Natural killer cell (primary cell): Measurements from ENCODE around the gene TMEM43. TPM values are rescaled to one million over a fixed set of nuclear protein-coding genes. Genes with fewer than 3 reads are reported as not detected.

ENCODE experiments used
- ATAC-seq, 3 donors: fragments of 150-1000 bp in 2 of 3; fragments of 200-7000 bp in 1 of 3; cut with Tn5 transposase; 1 replicate in 1 of 3; 2 replicates in 2 of 3; pipeline ENCODE4 v1.10.0; 2021; ENCODE audit warnings: mild to moderate bottlenecking in 2 of 3, moderate library complexity in 2 of 3
- DNase-seq, 2 donors: peaks; one replicate each; pipeline versions ENCODE4 v3.0.0 to v3.0.0-alpha.2; 2013 to 2021; ENCODE audit warnings: mixed read lengths in 1 of 2
- H3K27ac ChIP-seq: one replicate; pipeline ENCODE4 v1.5.1; 2013; ENCODE audit warnings: mild to moderate bottlenecking, low read length
- H3K27me3 ChIP-seq: one replicate; pipeline ENCODE4 v1.6.1; 2013; ENCODE audit warnings: low read length; ENCODE audit not compliant: control insufficient read depth, insufficient read depth
- H3K36me3 ChIP-seq: one replicate; pipeline ENCODE4 v1.6.1; 2013; ENCODE audit warnings: low read length; ENCODE audit not compliant: control insufficient read depth, insufficient read depth
- H3K4me1 ChIP-seq: one replicate; pipeline ENCODE4 v1.6.1; 2013; ENCODE audit warnings: low read length; ENCODE audit not compliant: control insufficient read depth, insufficient read depth
- H3K4me3 ChIP-seq: one replicate; pipeline ENCODE4 v1.5.1; 2013; ENCODE audit warnings: low read length
- H3K9me3 ChIP-seq: one replicate; pipeline ENCODE4 v1.6.1; 2013; ENCODE audit warnings: low read length; ENCODE audit not compliant: control insufficient read depth, insufficient read depth
- H3K27ac Mint-ChIP-seq, 2 donors: one replicate each; pipeline ENCODE4 v1.8.0; 2022; ENCODE audit warnings: mild to moderate bottlenecking in 2 of 2, mixed read lengths in 2 of 2, moderate library complexity in 1 of 2
- H3K27me3 Mint-ChIP-seq, 2 donors: one replicate each; pipeline ENCODE4 v1.8.0; 2022; ENCODE audit warnings: low read depth in 2 of 2, mixed read lengths in 2 of 2
- H3K36me3 Mint-ChIP-seq: one replicate; pipeline ENCODE4 v1.8.0; 2022; ENCODE audit warnings: mixed read lengths
- H3K4me1 Mint-ChIP-seq, 2 donors: one replicate each; pipeline ENCODE4 v1.8.0; 2022; ENCODE audit warnings: mixed read lengths in 2 of 2
- H3K4me3 Mint-ChIP-seq: one replicate; pipeline ENCODE4 v1.8.0; 2022; ENCODE audit warnings: mild to moderate bottlenecking, moderate library complexity, mixed read lengths
- H3K9me3 Mint-ChIP-seq, 2 donors: one replicate each; pipeline ENCODE4 v1.8.0; 2022; ENCODE audit warnings: mixed read lengths in 2 of 2
- WGBS: methylation state at CpG from one replicate; pipeline ENCODE4 v1.1.7; 2013; ENCODE audit warnings: missing lambda C conversion rate; ENCODE audit not compliant: insufficient coverage; 5-methylcytosine and 5-hydroxymethylcytosine counted together
- intact Hi-C: fragments of 100-400 bp; cut with micrococcal nuclease; formaldehyde crosslinking; loops from one replicate; pipeline ENCODE4 v1.14.2; 2022
- total RNA-seq, 4 donors: library from RNA; stranded (reverse); fragments of 120-200 nt in 1 of 4; gene quantifications; one replicate each; pipeline versions ENCODE4 v1.2.3 to v1.2.4, GENCODE V29; 2013 to 2022
- TF ChIP-seq, protein P1 (sequence below): fragments of 200-600 bp; IDR thresholded peaks from one replicate; pipeline ENCODE4 v1.8.0; 2022; ENCODE audit warnings: antibody characterized with exemption

The TMEM43 gene
- total RNA-seq, 3 donors from 2014 or later (not counting 1 experiment from before 2014, with no cell fraction given) = 49.5 to 61.1 (median 54.1) TPM

DNA sequence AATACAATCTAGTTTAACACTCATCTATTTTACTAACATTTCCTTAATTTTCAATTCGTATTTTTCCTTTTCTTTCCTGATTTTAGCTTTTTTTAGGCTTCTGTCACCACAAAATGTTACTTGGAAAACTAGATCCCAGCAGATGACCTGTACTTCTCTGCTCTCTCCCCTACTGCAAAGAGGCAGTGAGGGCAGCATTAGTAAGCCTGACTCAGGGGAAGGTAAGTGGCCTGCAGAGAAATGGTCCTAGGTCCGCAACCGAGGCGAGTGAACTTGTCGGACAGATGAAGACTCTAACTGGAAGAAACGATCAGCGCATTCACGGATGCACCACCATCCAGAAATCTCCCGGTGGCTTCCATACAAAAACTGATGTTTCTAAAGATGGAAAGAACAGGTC, 20.4 kb downstream of the TMEM43 start:
- DNase-seq = peak in 1 of 2 donors; percentile 34
- Mint-ChIP-seq H3K27ac (peak overlapping the region; percentile 95 to 100), H3K36me3 (no peaks in the 10 kb centered on the region), H3K27me3 (no peaks in the 10 kb centered on the region), H3K9me3 (no peaks in the 10 kb centered on the region), H3K4me1 (peaks cover 47 to 57% of the 10 kb centered on the region in 2 donors), H3K4me3 (peak overlapping the region; percentile 84)
- TF ChIP-seq, protein P1, sequence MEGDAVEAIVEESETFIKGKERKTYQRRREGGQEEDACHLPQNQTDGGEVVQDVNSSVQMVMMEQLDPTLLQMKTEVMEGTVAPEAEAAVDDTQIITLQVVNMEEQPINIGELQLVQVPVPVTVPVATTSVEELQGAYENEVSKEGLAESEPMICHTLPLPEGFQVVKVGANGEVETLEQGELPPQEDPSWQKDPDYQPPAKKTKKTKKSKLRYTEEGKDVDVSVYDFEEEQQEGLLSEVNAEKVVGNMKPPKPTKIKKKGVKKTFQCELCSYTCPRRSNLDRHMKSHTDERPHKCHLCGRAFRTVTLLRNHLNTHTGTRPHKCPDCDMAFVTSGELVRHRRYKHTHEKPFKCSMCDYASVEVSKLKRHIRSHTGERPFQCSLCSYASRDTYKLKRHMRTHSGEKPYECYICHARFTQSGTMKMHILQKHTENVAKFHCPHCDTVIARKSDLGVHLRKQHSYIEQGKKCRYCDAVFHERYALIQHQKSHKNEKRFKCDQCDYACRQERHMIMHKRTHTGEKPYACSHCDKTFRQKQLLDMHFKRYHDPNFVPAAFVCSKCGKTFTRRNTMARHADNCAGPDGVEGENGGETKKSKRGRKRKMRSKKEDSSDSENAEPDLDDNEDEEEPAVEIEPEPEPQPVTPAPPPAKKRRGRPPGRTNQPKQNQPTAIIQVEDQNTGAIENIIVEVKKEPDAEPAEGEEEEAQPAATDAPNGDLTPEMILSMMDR = no peak
- Histone ChIP-seq H3K9me3 (no peaks in the 10 kb centered on the region), H3K4me3 (no peak overlapping the region), H3K27ac (peak overlapping the region; percentile 97), H3K36me3 (peaks cover 32% of the 10 kb centered on the region), H3K27me3 (no peaks in the 10 kb centered on the region), H3K4me1 (peaks cover 52% of the 10 kb centered on the region)
- no peak for ATAC-seq
- intact Hi-C loops = loop anchor here (2.0 to 10.0 kb wide), 3 partner anchors 248 to 1650 kb away; partner anchors contain the start of genes ANKRD28 and RBSN
- 95% methylated on average over 9 of the region's 9 CpGs for WGBS

DNA sequence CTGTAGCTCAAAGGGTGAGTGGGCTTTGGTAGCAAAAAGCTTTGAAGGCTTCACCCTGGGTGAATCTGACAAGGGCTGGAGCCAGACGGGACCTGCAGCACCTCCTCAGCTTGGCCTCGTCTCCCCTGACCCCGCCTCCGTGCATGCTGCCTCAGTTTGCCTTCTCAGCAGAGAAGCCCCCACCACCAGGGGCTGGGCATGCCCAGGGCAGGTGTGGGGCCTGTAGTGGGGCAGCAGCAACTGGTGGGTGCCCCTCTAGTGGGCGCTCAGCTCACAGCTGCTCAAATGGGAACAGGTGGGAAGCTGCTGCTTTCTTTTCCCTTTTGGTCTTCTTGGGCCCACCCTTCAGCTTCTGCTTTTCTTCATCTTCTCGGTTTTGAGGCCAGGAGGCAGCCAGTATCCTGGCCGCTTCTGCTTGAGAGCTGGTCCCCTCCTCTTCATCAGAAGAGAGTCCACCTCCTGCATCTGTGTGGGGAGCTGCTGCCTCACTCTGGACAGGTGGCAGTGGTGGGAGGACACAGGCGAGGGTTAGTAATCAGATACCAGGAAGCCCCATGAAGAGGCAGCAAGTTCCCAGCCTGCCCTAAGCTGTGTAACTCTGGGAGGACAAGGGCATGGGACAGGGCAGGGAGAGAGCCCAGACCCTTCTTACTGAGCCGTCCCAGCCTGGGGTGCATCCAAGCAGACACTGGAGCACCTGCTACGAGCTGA, 21.0 kb downstream of the TMEM43 start:
- TF ChIP-seq, protein P1 = no peak
- Histone ChIP-seq H3K4me3 (no peak overlapping the region), H3K36me3 (peaks cover 33% of the 10 kb centered on the region), H3K27me3 (no peaks in the 10 kb centered on the region), H3K4me1 (peaks cover 47% of the 10 kb centered on the region), H3K9me3 (no peaks in the 10 kb centered on the region), H3K27ac (peak overlapping the region; percentile 97)
- intact Hi-C loops = loop anchor here (2.0 to 10.0 kb wide), 3 partner anchors 249 to 1649 kb away; partner anchors contain the start of genes ANKRD28 and RBSN
- no peaks in the 10 kb centered on the region for H3K36me3 Mint-ChIP-seq
- ATAC-seq (no peak), DNase-seq (peak in 1 of 2 donors; percentile 29)
- no peaks in the 10 kb centered on the region for H3K9me3 Mint-ChIP-seq
- H3K4me1 Mint-ChIP-seq = peaks cover 42 to 52% of the 10 kb centered on the region in 2 donors
- no peaks in the 10 kb centered on the region for H3K27me3 Mint-ChIP-seq
- H3K4me3 Mint-ChIP-seq = peak overlapping the region; percentile 31
- WGBS = 91% methylated on average over 10 of the region's 10 CpGs
- H3K27ac Mint-ChIP-seq = peak overlapping the region; percentile 95 to 100

DNA sequence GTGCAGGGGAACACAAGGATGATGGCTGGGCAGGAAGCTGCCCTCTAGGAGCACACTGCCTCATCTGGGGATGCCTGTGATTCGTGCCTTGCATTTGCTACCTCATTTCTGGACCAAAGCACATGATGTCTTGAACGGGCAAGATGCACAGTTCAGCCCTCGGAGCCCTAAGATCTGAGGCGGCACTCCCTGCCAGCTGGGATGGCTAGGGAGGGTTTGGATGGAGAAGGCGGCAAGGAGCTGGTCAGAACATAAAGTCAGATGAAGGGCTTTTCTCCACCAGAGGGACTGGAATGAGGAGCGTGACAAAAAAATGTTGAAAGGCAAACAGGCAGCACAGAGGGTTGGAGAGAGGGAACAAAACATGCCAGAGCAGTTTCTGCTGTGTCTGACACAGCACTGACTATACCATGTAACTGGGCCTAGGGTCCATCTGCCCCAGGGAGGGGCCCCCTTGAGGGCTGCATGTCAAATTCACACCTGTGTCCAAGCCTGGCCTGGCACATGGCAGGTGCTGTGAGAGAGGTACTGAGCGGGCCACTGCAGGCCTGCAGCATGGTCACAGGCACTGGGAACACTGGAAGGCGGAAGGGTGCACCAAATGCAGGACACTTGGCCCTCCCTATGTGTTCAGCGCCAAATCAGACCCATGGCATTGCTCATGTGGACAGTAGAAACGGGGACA, 21.7 kb downstream of the TMEM43 start:
- peaks cover 36% of the 10 kb centered on the region for H3K36me3 ChIP-seq
- 97% methylated on average over 10 of the region's 10 CpGs for WGBS
- H3K36me3 Mint-ChIP-seq = no peaks in the 10 kb centered on the region
- H3K9me3 ChIP-seq = no peaks in the 10 kb centered on the region
- no peaks in the 10 kb centered on the region for H3K9me3 Mint-ChIP-seq
- peak overlapping the region; percentile 97 for H3K27ac ChIP-seq
- DNase-seq (no peak), ATAC-seq (no peak)
- H3K27me3 ChIP-seq = no peaks in the 10 kb centered on the region
- peak overlapping the region; percentile 95 to 100 for H3K27ac Mint-ChIP-seq
- H3K27me3 Mint-ChIP-seq = no peaks in the 10 kb centered on the region
- peaks cover 36 to 47% of the 10 kb centered on the region in 2 donors for H3K4me1 Mint-ChIP-seq
- TF ChIP-seq, protein P1 = no peak
- no peak overlapping the region for H3K4me3 Mint-ChIP-seq
- intact Hi-C loops = loop anchor here (10.0 kb wide), 1 partner anchor 1648 kb away; the partner anchor contains the start of gene ANKRD28
- peaks cover 40% of the 10 kb centered on the region for H3K4me1 ChIP-seq
- H3K4me3 ChIP-seq = no peak overlapping the region
